Esophagus squamous epithelium (tissue), 5 donors: ENCODE measurements around the gene PLP2. TPM values are rescaled to one million over a fixed set of nuclear protein-coding genes. Genes with fewer than 3 reads are reported as not detected.

ENCODE experiments used
- DNase-seq: peaks from one replicate; lab custom pipeline; 2025; lab: John Stamatoyannopoulos, UW
- H3K27ac ChIP-seq, 4 donors: fragments of 200-600 bp; sonication (generic); one replicate each; pipeline ENCODE4 v1.5.1; 2016 to 2019; ENCODE audit warnings: mild to moderate bottlenecking in 1 of 4
- H3K27me3 ChIP-seq, 4 donors: fragments of 200-600 bp; sonication (generic); 1 replicate in 3 of 4; 2 replicates in 1 of 4; pipeline versions ENCODE4 v1.5.1 to v1.6.0; 2017 to 2021; ENCODE audit warnings: antibody characterized with exemption in 1 of 4
- H3K36me3 ChIP-seq, 3 donors: fragments of 200-600 bp; sonication (generic); one replicate each; pipeline ENCODE4 v1.5.1; 2016 to 2019
- H3K4me1 ChIP-seq, 3 donors: fragments of 200-600 bp; sonication (generic); one replicate each; pipeline ENCODE4 v1.5.1; 2017 to 2019
- H3K4me3 ChIP-seq, 4 donors: fragments of 200-600 bp; sonication (generic); 1 replicate in 3 of 4; 2 replicates in 1 of 4; pipeline ENCODE4 v1.5.1; 2016 to 2019; ENCODE audit warnings: mild to moderate bottlenecking in 2 of 4, moderate library complexity in 1 of 4
- H3K9me3 ChIP-seq, 3 donors: fragments of 200-600 bp; sonication (generic); one replicate each; pipeline ENCODE4 v1.5.1; 2016 to 2019
- POLR2A ChIP-seq, 4 donors: fragments of 450-650 bp; IDR thresholded peaks; one replicate each; pipeline ENCODE4 v1.6.1; 2017; ENCODE audit warnings: antibody characterized with exemption in 4 of 4, mild to moderate bottlenecking in 4 of 4, moderate library complexity in 3 of 4
- WGBS, 2 donors: methylation state at CpG; one replicate each; pipeline ENCODE4 v1.1.5; 2018; 5-methylcytosine and 5-hydroxymethylcytosine counted together
- intact Hi-C: fragments of 100-400 bp; cut with DNase I; formaldehyde crosslinking; loops from one replicate; pipeline ENCODE4 v1.15.0; 2022
- total RNA-seq, 4 donors: library from RNA; depleted of rRNA; stranded (reverse); fragments of >200 nt; gene quantifications; one replicate each; pipeline ENCODE4 v1.1.0, GENCODE V29; 2016
- TF ChIP-seq, protein P1 (sequence below), 6 experiments: fragments of 450-650 bp in 4 of 6; fragments of 200-600 bp in 2 of 6; sonication (generic) in 2 of 6; IDR thresholded peaks; one replicate each; pipeline ENCODE4 v1.5.1; 2016 to 2019; ENCODE audit warnings: antibody characterized with exemption in 6 of 6, mild to moderate bottlenecking in 4 of 6, moderate library complexity in 4 of 6
- donor health status: DM: yes; HTN: yes; CAD: no.

Gene PLP2
- total RNA-seq, 4 donors from 2014 or later = 134 to 187 (median 152) TPM

GRCh38 chrX:49179358-49179757 lies 7.7 kb downstream of the PLP2 start:
- no peak for DNase-seq
- Histone ChIP-seq H3K4me1 (peaks cover 0 to 52% (median 3%) of the 10 kb centered on the region in 3 donors), H3K4me3 (no peak overlapping the region), H3K9me3 (no peaks in the 10 kb centered on the region), H3K27ac (peak overlapping the region in 1 of 4 donors; percentile 96), H3K36me3 (peaks cover 0 to 76% (median 6%) of the 10 kb centered on the region in 3 donors), H3K27me3 (no peaks in the 10 kb centered on the region)
- TF ChIP-seq POLR2A (IDR thresholded peaks at IDR 0.05) = no peak
- TF ChIP-seq, protein P1, sequence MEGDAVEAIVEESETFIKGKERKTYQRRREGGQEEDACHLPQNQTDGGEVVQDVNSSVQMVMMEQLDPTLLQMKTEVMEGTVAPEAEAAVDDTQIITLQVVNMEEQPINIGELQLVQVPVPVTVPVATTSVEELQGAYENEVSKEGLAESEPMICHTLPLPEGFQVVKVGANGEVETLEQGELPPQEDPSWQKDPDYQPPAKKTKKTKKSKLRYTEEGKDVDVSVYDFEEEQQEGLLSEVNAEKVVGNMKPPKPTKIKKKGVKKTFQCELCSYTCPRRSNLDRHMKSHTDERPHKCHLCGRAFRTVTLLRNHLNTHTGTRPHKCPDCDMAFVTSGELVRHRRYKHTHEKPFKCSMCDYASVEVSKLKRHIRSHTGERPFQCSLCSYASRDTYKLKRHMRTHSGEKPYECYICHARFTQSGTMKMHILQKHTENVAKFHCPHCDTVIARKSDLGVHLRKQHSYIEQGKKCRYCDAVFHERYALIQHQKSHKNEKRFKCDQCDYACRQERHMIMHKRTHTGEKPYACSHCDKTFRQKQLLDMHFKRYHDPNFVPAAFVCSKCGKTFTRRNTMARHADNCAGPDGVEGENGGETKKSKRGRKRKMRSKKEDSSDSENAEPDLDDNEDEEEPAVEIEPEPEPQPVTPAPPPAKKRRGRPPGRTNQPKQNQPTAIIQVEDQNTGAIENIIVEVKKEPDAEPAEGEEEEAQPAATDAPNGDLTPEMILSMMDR (IDR thresholded peaks at IDR 0.05) = no peak
- WGBS, 2 donors = 65% methylated on average over 2 of the region's 2 CpGs; no CpG with 5 or more reads in 1 of the 2 donors
- intact Hi-C loops = no loop called here

GRCh38 chrX:49183701-49184281 lies 12.1 kb downstream of the PLP2 start:
- H3K4me3 ChIP-seq = peak overlapping the region in 3 of 4 donors; percentile 56 to 75 (median 62)
- H3K4me1 ChIP-seq = peaks cover 0 to 49% (median 5%) of the 10 kb centered on the region in 3 donors
- peak overlapping the region; percentile 59 to 90 (median 86) for H3K27ac ChIP-seq
- 0 to 55% methylated on average over 1 to 5 of the region's 18 CpGs for WGBS, 2 donors
- intact Hi-C loops = no loop called here
- no peaks in the 10 kb centered on the region for H3K27me3 ChIP-seq
- TF ChIP-seq POLR2A (IDR thresholded peaks at IDR 0.05) = no peak
- TF ChIP-seq, protein P1 (IDR thresholded peaks at IDR 0.05) = no peak
- DNase-seq = no peak
- H3K36me3 ChIP-seq = peaks cover 0 to 46% (median 6%) of the 10 kb centered on the region in 3 donors
- H3K9me3 ChIP-seq = no peaks in the 10 kb centered on the region

DNA sequence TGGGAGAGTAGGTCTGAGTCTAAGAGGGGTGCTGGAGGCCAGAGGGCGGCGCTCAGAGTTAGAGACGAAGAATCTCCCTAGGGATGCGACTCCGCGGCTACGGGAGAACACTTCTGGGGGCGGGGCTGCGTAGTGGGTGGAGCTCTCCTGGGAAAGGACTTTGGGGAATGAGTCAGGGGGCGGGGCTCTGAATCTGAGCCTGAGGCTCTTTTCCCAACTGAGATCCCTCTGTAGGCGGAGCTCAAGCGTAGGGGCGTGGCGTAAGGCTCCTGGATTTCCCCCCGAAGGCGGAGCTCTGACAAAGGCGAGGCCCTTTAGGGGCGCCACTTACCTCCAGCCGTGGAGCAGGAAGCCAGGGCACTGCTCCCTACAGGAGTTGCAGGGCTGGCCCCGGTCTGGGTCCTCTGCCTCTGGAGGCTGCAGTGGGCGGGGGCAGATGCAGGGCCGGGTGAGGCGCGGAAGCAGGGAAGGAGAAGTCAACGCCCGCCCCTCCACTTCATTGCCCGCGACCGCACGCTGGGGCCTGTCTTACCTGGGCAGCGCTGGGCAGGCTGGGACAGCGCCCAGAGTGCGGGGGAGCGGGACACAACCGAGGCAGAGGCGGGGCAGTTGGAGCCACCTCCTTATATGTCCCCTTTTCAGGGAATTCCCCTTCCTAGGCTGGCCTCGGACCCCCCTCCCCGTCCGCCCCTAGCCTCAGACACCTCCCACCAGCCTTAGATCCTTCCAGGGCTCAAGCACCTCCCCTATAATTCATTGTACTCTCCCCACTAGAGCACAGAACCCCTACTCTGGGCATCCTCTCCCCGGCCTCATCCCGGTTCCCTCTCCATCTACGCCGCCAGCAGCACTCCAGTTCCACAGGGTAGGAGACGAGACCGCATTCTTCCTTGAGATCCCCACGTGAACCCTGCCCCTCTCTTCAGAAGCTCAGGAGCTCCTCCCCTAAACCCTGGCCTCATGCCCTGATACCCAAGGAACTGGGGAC lies 12.9 kb downstream of the PLP2 start:
- peak in 3 of 4 donors; percentile 22 to 64 (median 31) for TF ChIP-seq POLR2A (IDR thresholded peaks at IDR 0.05)
- TF ChIP-seq, protein P1 (IDR thresholded peaks at IDR 0.05) = no peak
- peak overlapping the region; percentile 85 to 92 (median 89) for H3K27ac ChIP-seq
- no peak for DNase-seq
- peak overlapping the region; percentile 49 to 75 (median 59) for H3K4me3 ChIP-seq
- intact Hi-C loops = no loop called here
- H3K27me3 ChIP-seq = no peaks in the 10 kb centered on the region
- H3K36me3 ChIP-seq = peaks cover 0 to 38% (median 6%) of the 10 kb centered on the region in 3 donors
- 57% methylated on average over 27 of the region's 46 CpGs; no CpG with 5 or more reads in 1 of the 2 donors for WGBS, 2 donors
- peaks cover 0 to 56% (median 5%) of the 10 kb centered on the region in 3 donors for H3K4me1 ChIP-seq
- no peaks in the 10 kb centered on the region for H3K9me3 ChIP-seq

- Histone ChIP-seq H3K36me3 (peaks cover 0 to 22% (median 6%) of the 10 kb centered on the region in 3 donors), H3K9me3 (no peaks in the 10 kb centered on the region), H3K27ac (peak within 1 kb of the TSS; percentile 85 to 92 (median 89)), H3K27me3 (no peaks in the 10 kb centered on the region), H3K4me1 (peaks cover 0 to 63% (median 5%) of the 10 kb centered on the region in 3 donors), H3K4me3 (peak within 1 kb of the TSS; percentile 49 to 75 (median 59))
- intact Hi-C loops = no loop called here
- TF ChIP-seq, protein P1 (IDR thresholded peaks at IDR 0.05) = peak; percentile 14 to 54 (median 28)
- peak in 2 of 4 donors; percentile 17 to 84 for TF ChIP-seq POLR2A (IDR thresholded peaks at IDR 0.05)
- DNase-seq = peak; percentile 9
- 71% methylated on average over 12 of the region's 62 CpGs; no CpG with 5 or more reads in 1 of the 2 donors for whole genome bisulfite sequencing, 2 donors
Observed at GRCh38 chrX:49186125-49187027, 14.7 kb downstream of the PLP2 start, which contains the start of gene PRICKLE3. PRICKLE3 (minus strand) TSS chrX:49186373; CDS start chrX:49186297, 76 bp downstream.
